ENCODE measurements around the gene ABCA9. TPM values are rescaled to one million over a fixed set of nuclear protein-coding genes. Genes with fewer than 3 reads are reported as not detected.
A peak's percentile ranks its signal among the peaks of the same experiment; 100 is the strongest.

ABCA9 gene
- total and polyA plus RNA-seq, 2 of the 13 experiments (the other 11 are each of a cell fraction or from before 2014, with no cell fraction given): 0.04 TPM; not detected in 1

- FAIRE-seq (no peak), ATAC-seq (no peak), DNase-seq (ENCODE audit: low spot score) (no peak)
- H3K4me1 ChIP-seq (ENCODE audit: insufficient read depth, low read length): peaks cover 32% of the 10 kb centered on the region
- no peaks in the 10 kb centered on the region for H3K36me3 ChIP-seq (replicated peaks in 1 of 2; ENCODE audit: control insufficient read depth in 1 of 2, insufficient read depth in 2 of 2, low read length in 2 of 2)
- no peaks in the 10 kb centered on the region for H4K20me1 ChIP-seq (ENCODE audit: insufficient read depth, low read length)
- H3K4me2 ChIP-seq (ENCODE audit: low read depth, low read length): no peak overlapping the region
- H3K4me3 ChIP-seq (replicated peaks in 1 of 3; ENCODE audit: insufficient read depth in 1 of 3, low read depth in 2 of 3, low read length in 3 of 3): no peak overlapping the region
- H3K27ac ChIP-seq (ENCODE audit: extremely low read length, insufficient read depth, low read length): no peak overlapping the region
- BruUV-seq (replicated peaks): no TSS peak
- H2AFZ ChIP-seq (ENCODE audit: low read length): no peak overlapping the region
- POLR2A ChIA-PET: interaction anchor here (0.6 kb wide), 1 partner anchor 68 kb away, joined by 4 read pairs; no protein-coding TSS in a partner anchor
- no peak for TF ChIP-seq ZNF263 (CRISPR knock-in tag; IDR thresholded peaks at IDR 0.05)
- TF ChIP-seq ZMYM4 (CRISPR knock-in tag; IDR thresholded peaks at IDR 0.05): 0 out of 2 replicates have a peak, but pooled peaks have one; percentile 30
- intact Hi-C loops (cut with micrococcal nuclease; ENCODE audit: unreplicated experiment) (no loop called here), in situ Hi-C loops (cut with HindIII; ENCODE audit: extremely low pct_ligation_motif_present, low pct_unique_long_range_greater_than_20kb) (no loop called here)
- H3K9ac ChIP-seq (ENCODE audit: insufficient read depth, low read depth, low read length): no peak overlapping the region
- CTCF ChIA-PET (ENCODE audit: low intra/inter-chr PET ratio, low total read pairs): no interaction called here
- H3K27me3 ChIP-seq (ENCODE audit: control insufficient read depth in 1 of 2, insufficient read depth in 2 of 2, low read length in 2 of 2): no peaks in the 10 kb centered on the region
- H3K79me2 ChIP-seq (ENCODE audit: insufficient read depth, low read length): no peaks in the 10 kb centered on the region
- H3K9me3 ChIP-seq (ENCODE audit: low read length): 0 out of 2 replicates have a peak, but pooled peaks cover 7% of the 10 kb centered on the region
- 62% methylated on average over 3 of the region's 3 CpGs for WGBS (ENCODE audit: low lambda C conversion rate)
These were observed 118.3 kb downstream of the ABCA9 start for GRCh38 chr17:68942389-68942788.

- H3K9ac ChIP-seq (ENCODE audit: insufficient read depth, low read depth, low read length): no peak overlapping the region
- CTCF ChIA-PET (ENCODE audit: low intra/inter-chr PET ratio, low total read pairs): no interaction called here
- 75% methylated on average over 6 of the region's 6 CpGs for WGBS (ENCODE audit: low lambda C conversion rate)
- no peak overlapping the region for H3K4me3 ChIP-seq (replicated peaks in 1 of 3; ENCODE audit: insufficient read depth in 1 of 3, low read depth in 2 of 3, low read length in 3 of 3)
- TF ChIP-seq LBX2 (CRISPR knock-in tag; IDR thresholded peaks at IDR 0.05; ENCODE audit: borderline replicate concordance): no peak
- TF ChIP-seq, protein P1, sequence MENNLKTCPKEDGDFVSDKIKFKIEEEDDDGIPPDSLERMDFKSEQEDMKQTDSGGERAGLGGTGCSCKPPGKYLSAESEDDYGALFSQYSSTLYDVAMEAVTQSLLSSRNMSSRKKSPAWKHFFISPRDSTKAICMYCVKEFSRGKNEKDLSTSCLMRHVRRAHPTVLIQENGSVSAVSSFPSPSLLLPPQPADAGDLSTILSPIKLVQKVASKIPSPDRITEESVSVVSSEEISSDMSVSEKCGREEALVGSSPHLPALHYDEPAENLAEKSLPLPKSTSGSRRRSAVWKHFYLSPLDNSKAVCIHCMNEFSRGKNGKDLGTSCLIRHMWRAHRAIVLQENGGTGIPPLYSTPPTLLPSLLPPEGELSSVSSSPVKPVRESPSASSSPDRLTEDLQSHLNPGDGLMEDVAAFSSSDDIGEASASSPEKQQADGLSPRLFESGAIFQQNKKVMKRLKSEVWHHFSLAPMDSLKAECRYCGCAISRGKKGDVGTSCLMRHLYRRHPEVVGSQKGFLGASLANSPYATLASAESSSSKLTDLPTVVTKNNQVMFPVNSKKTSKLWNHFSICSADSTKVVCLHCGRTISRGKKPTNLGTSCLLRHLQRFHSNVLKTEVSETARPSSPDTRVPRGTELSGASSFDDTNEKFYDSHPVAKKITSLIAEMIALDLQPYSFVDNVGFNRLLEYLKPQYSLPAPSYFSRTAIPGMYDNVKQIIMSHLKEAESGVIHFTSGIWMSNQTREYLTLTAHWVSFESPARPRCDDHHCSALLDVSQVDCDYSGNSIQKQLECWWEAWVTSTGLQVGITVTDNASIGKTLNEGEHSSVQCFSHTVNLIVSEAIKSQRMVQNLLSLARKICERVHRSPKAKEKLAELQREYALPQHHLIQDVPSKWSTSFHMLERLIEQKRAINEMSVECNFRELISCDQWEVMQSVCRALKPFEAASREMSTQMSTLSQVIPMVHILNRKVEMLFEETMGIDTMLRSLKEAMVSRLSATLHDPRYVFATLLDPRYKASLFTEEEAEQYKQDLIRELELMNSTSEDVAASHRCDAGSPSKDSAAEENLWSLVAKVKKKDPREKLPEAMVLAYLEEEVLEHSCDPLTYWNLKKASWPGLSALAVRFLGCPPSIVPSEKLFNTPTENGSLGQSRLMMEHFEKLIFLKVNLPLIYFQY (CRISPR knock-in tag; IDR thresholded peaks at IDR 0.05; ENCODE audit: borderline replicate concordance): no peak
- TF ChIP-seq MBD4 (IDR thresholded peaks at IDR 0.05; ENCODE audit: borderline replicate concordance, low read length): no peak
- TF ChIP-seq ZNF333 (CRISPR knock-in tag; IDR thresholded peaks at IDR 0.05; ENCODE audit: borderline replicate concordance): no peak
- TF ChIP-seq, protein P2, sequence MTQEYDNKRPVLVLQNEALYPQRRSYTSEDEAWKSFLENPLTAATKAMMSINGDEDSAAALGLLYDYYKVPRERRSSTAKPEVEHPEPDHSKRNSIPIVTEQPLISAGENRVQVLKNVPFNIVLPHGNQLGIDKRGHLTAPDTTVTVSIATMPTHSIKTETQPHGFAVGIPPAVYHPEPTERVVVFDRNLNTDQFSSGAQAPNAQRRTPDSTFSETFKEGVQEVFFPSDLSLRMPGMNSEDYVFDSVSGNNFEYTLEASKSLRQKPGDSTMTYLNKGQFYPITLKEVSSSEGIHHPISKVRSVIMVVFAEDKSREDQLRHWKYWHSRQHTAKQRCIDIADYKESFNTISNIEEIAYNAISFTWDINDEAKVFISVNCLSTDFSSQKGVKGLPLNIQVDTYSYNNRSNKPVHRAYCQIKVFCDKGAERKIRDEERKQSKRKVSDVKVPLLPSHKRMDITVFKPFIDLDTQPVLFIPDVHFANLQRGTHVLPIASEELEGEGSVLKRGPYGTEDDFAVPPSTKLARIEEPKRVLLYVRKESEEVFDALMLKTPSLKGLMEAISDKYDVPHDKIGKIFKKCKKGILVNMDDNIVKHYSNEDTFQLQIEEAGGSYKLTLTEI (CRISPR knock-in tag; conservative IDR thresholded peaks at IDR 0.05): no peak
- POLR2A ChIA-PET: no interaction called here
- no TSS peak for BruUV-seq (replicated peaks)
- in situ Hi-C loops (cut with HindIII; ENCODE audit: extremely low pct_ligation_motif_present, low pct_unique_long_range_greater_than_20kb) (no loop called here), intact Hi-C loops (cut with micrococcal nuclease; ENCODE audit: unreplicated experiment) (no loop called here)
- FAIRE-seq (no peak), DNase-seq (ENCODE audit: low spot score) (no peak), ATAC-seq (no peak)
- H3K4me2 ChIP-seq (ENCODE audit: low read depth, low read length): no peak overlapping the region
- no peaks in the 10 kb centered on the region for H3K36me3 ChIP-seq (replicated peaks in 1 of 2; ENCODE audit: control insufficient read depth in 1 of 2, insufficient read depth in 2 of 2, low read length in 2 of 2)
- H3K4me1 ChIP-seq (ENCODE audit: insufficient read depth, low read length): peaks cover 38% of the 10 kb centered on the region
- 0 out of 2 replicates have a peak, but pooled peaks cover 7% of the 10 kb centered on the region for H3K9me3 ChIP-seq (ENCODE audit: low read length)
- no peaks in the 10 kb centered on the region for H4K20me1 ChIP-seq (ENCODE audit: insufficient read depth, low read length)
- H3K79me2 ChIP-seq (ENCODE audit: insufficient read depth, low read length): no peaks in the 10 kb centered on the region
- no peaks in the 10 kb centered on the region for H3K27me3 ChIP-seq (ENCODE audit: control insufficient read depth in 1 of 2, insufficient read depth in 2 of 2, low read length in 2 of 2)
- no peak overlapping the region for H2AFZ ChIP-seq (ENCODE audit: low read length)
- no peak overlapping the region for H3K27ac ChIP-seq (ENCODE audit: extremely low read length, insufficient read depth, low read length)
These were observed 119.0 kb downstream of the ABCA9 start for GRCh38 chr17:68941761-68942160.
